Measurements from ENCODE around the gene OTUD4.
"Not testable (repeated sequence)": the region's sequence is repeated elsewhere in the genome, so short reads cannot be mapped to it uniquely, and the experiment has no call there.

The OTUD4 gene, protein sequence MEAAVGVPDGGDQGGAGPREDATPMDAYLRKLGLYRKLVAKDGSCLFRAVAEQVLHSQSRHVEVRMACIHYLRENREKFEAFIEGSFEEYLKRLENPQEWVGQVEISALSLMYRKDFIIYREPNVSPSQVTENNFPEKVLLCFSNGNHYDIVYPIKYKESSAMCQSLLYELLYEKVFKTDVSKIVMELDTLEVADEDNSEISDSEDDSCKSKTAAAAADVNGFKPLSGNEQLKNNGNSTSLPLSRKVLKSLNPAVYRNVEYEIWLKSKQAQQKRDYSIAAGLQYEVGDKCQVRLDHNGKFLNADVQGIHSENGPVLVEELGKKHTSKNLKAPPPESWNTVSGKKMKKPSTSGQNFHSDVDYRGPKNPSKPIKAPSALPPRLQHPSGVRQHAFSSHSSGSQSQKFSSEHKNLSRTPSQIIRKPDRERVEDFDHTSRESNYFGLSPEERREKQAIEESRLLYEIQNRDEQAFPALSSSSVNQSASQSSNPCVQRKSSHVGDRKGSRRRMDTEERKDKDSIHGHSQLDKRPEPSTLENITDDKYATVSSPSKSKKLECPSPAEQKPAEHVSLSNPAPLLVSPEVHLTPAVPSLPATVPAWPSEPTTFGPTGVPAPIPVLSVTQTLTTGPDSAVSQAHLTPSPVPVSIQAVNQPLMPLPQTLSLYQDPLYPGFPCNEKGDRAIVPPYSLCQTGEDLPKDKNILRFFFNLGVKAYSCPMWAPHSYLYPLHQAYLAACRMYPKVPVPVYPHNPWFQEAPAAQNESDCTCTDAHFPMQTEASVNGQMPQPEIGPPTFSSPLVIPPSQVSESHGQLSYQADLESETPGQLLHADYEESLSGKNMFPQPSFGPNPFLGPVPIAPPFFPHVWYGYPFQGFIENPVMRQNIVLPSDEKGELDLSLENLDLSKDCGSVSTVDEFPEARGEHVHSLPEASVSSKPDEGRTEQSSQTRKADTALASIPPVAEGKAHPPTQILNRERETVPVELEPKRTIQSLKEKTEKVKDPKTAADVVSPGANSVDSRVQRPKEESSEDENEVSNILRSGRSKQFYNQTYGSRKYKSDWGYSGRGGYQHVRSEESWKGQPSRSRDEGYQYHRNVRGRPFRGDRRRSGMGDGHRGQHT

GRCh38 chr4:145180298-145181090, at the start of gene OTUD4:
TSS of gene OTUD4 (minus strand) at chr4:145180589. CDS start at chr4:145179973, 616 bp downstream.
- peak; percentile 84 to 93 (median 88) for DNase-seq

DNA sequence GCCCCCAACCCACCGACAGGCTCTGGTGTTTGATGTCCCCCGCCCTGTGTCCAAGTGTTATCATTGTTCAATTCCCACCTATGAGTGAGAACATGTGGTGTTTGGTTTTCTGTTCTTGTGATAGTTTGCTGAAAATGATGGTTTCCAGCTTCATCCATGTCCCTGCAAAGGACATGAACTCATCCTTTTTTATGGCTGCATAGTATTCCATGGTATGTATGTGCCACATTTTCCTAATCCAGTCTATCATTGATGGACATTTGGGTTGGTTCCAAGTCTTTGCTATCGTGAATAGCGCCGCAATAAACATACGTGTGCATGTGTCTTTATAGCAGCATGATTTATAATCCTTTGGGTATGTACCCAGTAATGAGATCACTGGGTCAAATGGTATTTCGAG, 42.8 kb upstream of the OTUD4 start:
- not testable (repeated sequence) for DNase-seq

GRCh38 chr4:145221529-145221928, 41.1 kb upstream of the OTUD4 start:
- DNase-seq: not testable (repeated sequence)

DNA sequence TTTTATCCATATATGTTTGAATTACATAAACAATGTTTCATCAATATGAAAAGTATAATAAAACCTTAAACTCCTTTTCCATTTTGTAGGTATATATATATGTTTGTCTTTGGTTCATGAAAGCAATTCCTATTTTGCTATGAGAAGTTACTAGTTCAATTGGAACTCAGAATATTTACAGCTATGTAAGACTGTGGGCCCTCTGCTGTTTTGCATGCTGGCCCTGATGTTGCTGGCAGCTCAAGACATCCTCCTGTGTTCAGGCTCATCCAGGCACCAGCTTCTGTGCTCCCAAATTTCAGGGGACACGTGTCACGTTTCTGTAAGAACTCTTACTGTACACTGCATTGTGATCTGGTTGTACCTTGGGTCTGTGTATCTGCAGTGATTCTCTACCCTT, 38.7 kb upstream of the OTUD4 start:
- DNase-seq: no peak

GRCh38 chr4:145218251-145218650, 37.9 kb upstream of the OTUD4 start:
- DNase-seq: no peak

DNA sequence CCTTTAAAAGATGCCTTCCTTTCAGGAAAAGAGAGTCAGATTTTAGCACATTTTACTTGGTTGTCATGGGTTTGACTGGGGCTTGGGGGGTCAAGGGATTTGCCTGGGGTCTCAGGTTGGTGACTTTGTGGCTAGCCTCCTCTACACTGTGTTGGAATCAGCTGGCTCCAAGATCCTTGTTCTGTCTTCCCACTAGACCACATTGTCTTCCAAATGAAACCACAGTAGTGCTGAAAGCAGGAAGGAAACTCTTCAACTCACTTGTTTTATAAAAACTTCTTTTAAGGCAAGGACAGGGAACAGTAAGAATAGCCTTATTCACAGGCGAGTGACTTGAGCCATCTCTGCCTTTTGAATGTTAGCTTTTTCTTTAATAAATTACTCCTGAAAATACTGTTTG, 37.0 kb upstream of the OTUD4 start:
- DNase-seq: no peak

GRCh38 chr4:145216535-145216934, 36.1 kb upstream of the OTUD4 start:
- no peak for DNase-seq

- no peak for DNase-seq
Measured at GRCh38 chr4:145213245-145213644, 32.9 kb upstream of the OTUD4 start.

DNA sequence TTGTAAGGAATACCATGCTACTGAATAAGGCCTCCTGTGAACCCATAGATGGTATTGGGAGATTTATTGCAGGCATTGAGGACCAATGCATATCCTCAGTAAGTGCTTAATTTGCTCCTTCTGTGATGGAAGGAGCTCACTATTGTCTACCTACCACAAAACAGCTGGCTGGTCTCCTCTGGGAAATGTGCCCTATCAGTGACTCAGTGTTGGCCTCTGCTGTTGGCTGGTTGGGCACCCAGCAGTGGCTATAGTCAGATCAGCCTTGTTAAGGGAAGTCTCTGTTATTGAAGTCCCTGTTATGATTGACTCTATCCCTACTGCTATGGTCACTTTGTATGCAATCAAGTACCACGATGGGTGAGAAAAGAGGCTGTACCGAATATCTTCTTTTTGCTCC, 27.5 kb upstream of the OTUD4 start:
- DNase-seq: no peak

GRCh38 chr4:145203410-145203809, 23.0 kb upstream of the OTUD4 start:
- no peak for DNase-seq

GRCh38 chr4:145200366-145200765, 20.0 kb upstream of the OTUD4 start:
- DNase-seq: no peak

GRCh38 chr4:145199051-145199716, 18.8 kb upstream of the OTUD4 start:
- DNase-seq: no peak

- no peak for DNase-seq
Measured at GRCh38 chr4:145196747-145197146, 16.4 kb upstream of the OTUD4 start.

DNA sequence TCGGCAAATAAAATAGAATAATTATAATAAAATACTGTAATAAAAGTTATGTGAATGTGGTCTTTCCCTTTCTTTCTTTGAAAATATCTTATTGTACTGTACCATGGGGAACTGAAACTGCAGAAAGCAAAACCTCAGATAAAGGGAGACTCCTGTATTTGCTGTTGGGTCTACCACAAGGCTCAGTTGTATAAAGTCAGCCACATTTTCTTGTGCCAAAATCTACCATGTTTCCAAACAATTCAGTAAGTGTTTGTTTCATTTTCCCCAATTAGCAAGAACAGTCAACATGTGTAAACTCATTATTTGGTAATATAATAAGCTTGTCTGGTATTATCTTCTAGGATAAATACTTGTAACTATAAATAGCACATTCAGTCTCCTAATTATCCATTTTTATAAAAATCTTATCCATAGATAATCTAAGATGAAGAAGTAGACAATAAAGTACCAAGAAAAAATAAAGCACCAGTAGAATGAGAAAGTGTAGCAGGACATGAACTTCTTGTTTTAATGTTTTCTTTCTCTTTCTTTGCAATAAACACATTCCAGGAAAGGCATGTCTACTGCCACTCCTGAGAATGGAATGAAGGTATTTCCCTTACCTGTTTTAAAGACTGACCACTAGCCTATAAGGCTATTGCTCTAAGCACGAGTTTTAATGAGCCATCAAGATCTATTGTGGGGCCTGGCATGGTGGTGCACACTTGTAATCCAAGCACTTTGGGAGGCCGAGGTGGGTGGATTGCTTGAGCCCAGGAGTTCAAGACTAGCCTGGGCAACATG, 15.0 kb upstream of the OTUD4 start:
- DNase-seq: no peak

DNA sequence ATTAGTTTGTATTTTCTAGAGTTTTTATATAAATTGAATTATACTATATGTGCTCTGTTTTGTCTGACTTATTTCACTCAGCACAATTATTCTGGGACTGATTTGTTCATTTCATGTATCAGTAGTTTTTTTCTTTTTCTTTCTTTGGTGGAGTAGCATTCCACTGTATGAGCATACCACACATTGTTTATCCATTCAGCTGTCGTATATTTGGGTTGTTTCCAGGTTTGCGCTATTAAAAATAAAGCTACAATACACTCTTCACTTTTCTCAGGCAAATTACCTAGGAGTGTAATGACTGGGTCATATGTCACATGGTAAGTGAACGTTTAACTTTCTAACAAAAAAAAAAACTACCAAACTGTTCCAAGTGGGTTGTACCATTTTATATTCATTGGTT, 9.6 kb upstream of the OTUD4 start:
- no peak for DNase-seq

DNA sequence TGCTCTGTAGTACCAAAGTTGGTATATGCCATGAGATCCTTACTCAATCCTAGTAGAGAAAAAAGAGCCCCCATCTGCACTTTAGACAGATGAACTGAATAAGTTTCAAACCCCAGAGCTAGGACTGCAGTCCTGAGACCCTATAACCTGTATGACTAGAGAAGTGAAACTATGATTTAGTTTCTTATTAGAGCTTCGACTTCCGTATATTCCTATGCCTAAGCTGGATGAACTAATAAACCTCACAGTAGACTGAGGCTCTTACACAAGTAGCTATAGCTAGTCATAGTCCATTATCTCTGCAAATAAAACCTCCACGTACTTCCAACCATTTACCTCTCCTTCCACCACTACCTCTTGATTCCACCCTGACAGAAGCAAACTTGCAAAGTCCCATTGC, 6.3 kb upstream of the OTUD4 start:
- no peak for DNase-seq

- DNase-seq: no peak
Measured at GRCh38 chr4:145183581-145183980, 3.2 kb upstream of the OTUD4 start.

DNA sequence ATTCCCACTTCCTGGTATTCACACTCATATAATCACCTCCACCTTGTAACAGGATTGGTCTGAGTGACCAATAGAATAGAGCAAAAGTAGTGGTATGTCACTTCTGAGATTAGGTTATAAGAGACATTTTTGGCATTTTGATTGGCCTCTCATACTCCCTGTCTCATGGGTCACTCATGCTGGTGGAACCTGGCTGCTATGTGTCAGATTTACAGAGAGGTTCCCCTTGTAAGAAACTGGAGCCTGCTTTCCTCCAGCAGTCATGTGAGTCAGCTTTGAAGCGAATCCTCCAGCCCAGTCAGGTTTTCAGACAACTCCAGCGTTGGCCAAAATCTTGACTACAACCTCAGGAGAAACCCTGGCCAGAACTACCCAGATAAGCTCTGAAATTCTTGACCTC, 2.6 kb upstream of the OTUD4 start:
- DNase-seq: no peak

DNA sequence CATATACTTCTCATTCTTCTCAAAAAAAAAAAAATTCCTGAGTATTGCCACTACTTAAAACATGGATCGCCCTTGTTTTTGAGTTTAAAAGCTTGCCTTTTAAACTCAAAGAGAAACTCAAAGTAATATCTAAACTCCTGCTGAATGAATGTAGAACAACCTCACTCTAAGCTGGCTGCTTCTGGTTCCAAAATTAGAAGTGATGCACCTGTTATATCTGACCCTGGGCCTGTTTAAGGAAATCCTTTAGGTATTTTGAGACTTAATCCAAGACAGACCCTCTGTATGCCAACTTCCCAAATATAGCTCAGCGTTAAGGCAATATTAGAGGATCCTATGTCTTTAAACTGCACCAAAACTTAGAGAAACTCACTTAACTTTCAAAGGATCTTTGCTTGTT, 1.8 kb upstream of the OTUD4 start:
- no peak for DNase-seq

GRCh38 chr4:145181091-145181501, 707 bp upstream of the OTUD4 start:
- DNase-seq: no peak

DNA sequence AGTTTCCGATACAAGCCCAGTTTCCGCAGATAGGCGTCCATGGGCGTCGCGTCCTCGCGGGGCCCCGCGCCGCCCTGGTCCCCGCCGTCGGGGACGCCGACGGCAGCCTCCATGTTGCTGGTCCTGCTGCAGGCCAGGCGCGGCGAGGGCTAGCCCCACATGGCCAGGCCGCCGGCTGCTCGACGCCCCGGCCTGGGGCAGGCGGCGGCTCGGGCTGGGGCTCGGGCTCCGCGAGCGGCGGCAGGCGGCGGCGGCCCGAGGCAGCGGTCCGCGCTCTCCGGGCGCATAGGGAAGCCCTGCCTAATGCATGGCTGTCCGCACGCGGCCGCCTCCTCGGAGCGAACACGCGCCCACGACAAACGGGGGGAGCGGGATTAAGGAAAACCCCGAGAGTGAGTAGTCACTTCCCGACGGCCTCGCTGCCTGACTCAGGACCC, 510 bp downstream of the OTUD4 start:
- not testable (repeated sequence) for DNase-seq
